ENCODE measurements around the gene KRTAP4-12.

GRCh38 chr17:41103896-41104295 lies 20.1 kb downstream of the KRTAP4-12 start:
- no peak for TF ChIP-seq CTCF (IDR thresholded peaks at IDR 0.05)
- no peak for TF ChIP-seq ZFX (IDR thresholded peaks at IDR 0.05; ENCODE audit: borderline replicate concordance)

Measured in 22Rv1 (cell line).